Caco-2 (cell line): ENCODE data around the gene SIM1. TPM values are rescaled to one million over a fixed set of nuclear protein-coding genes. Genes with fewer than 3 reads are reported as not detected.

Source experiments
- BruUV-seq: library from RNA; stranded (reverse); fragments of 400-500 nt; replicated peaks from 2 replicates; lab custom pipeline; 2021; lab: Mats Ljungman, UMichigan
- CTCF ChIA-PET: fragments of 300-600 bp; sonication (Branson Sonifier 250); formaldehyde crosslinking; loops from one replicate; lab custom pipeline; 2022; ENCODE audit warnings: antibody characterized with exemption; lab: Charles Lee
- POLR2A ChIA-PET: fragments of 300-600 bp; sonication (Branson Sonifier 250); formaldehyde crosslinking; loops from one replicate; lab custom pipeline; 2022; ENCODE audit warnings: antibody characterized with exemption; lab: Charles Lee
- DNase-seq, 2 experiments: peaks; one replicate each; pipeline versions ENCODE4 v3.0.0 to v3.0.0-alpha.2; 2020 to 2022
- H3K27me3 ChIP-seq: replicated peaks from 2 replicates; pipeline ENCODE4 v1.6.0; 2011; ENCODE audit warnings: low read length; ENCODE audit not compliant: control insufficient read depth, insufficient read depth
- H3K36me3 ChIP-seq: 2 replicates; pipeline ENCODE4 v1.5.1; 2011; ENCODE audit warnings: low read length; ENCODE audit not compliant: control insufficient read depth, insufficient read depth
- H3K4me1 ChIP-seq: fragments of 250-450 bp; sonication (Bioruptor Pico); 2 replicates; pipeline ENCODE4 v1.5.1; 2020; ENCODE audit warnings: mild to moderate bottlenecking
- H3K4me3 ChIP-seq: 2 replicates; pipeline ENCODE4 v1.5.1; 2011; ENCODE audit warnings: low read depth, mild to moderate bottlenecking, control low read depth, low read length
- H3K9me3 ChIP-seq: fragments of 250-450 bp; sonication (Bioruptor Pico); 2 replicates; pipeline ENCODE4 v1.5.1; 2020; ENCODE audit warnings: mild to moderate bottlenecking, moderate library complexity
- H3K27ac Mint-ChIP-seq: one replicate; pipeline ENCODE4 v1.8.0; 2022; ENCODE audit warnings: mixed read lengths; ENCODE audit not compliant: unreplicated experiment
- H3K27me3 Mint-ChIP-seq: one replicate; pipeline ENCODE4 v1.8.0; 2022; ENCODE audit warnings: mixed read lengths; ENCODE audit not compliant: insufficient read depth, unreplicated experiment
- H3K36me3 Mint-ChIP-seq: one replicate; pipeline ENCODE4 v1.8.0; 2022; ENCODE audit warnings: mild to moderate bottlenecking, mixed read lengths; ENCODE audit not compliant: insufficient read depth, unreplicated experiment
- H3K4me1 Mint-ChIP-seq: one replicate; pipeline ENCODE4 v1.8.0; 2022; ENCODE audit warnings: low read depth, mixed read lengths; ENCODE audit not compliant: unreplicated experiment
- H3K4me3 Mint-ChIP-seq: one replicate; pipeline ENCODE4 v1.8.0; 2022; ENCODE audit warnings: mild to moderate bottlenecking, moderate library complexity, mixed read lengths; ENCODE audit not compliant: unreplicated experiment
- H3K9me3 Mint-ChIP-seq: one replicate; pipeline ENCODE4 v1.8.0; 2022; ENCODE audit warnings: mixed read lengths; ENCODE audit not compliant: unreplicated experiment
- intact Hi-C: fragments of 100-400 bp; cut with micrococcal nuclease; formaldehyde crosslinking; loops from one replicate; pipeline ENCODE4 v1.10.0; 2022; ENCODE audit not compliant: unreplicated experiment
- total RNA-seq: library from RNA; stranded (reverse); gene quantifications from 2 replicates; pipeline ENCODE4 v1.2.3, GENCODE V29; 2022
- TF ChIP-seq, protein P1 (sequence below), 2 experiments: fragments of 200-600 bp in 1 of 2; IDR thresholded peaks; 1 replicate in 1 of 2; 2 replicates in 1 of 2; pipeline versions ENCODE4 v1.5.1 to v1.8.0; 2011 to 2022; ENCODE audit warnings: antibody characterized with exemption in 1 of 2, control low read depth in 1 of 2, inconsistent platforms in 1 of 2, low read depth in 1 of 2, low read length in 1 of 2, mild to moderate bottlenecking in 1 of 2, moderate library complexity in 1 of 2; ENCODE audit not compliant: insufficient read depth in 1 of 2, severe bottlenecking in 1 of 2, unreplicated experiment in 1 of 2

SIM1 gene
- total RNA-seq, 1 experiment from 2014 or later: not detected

DNA sequence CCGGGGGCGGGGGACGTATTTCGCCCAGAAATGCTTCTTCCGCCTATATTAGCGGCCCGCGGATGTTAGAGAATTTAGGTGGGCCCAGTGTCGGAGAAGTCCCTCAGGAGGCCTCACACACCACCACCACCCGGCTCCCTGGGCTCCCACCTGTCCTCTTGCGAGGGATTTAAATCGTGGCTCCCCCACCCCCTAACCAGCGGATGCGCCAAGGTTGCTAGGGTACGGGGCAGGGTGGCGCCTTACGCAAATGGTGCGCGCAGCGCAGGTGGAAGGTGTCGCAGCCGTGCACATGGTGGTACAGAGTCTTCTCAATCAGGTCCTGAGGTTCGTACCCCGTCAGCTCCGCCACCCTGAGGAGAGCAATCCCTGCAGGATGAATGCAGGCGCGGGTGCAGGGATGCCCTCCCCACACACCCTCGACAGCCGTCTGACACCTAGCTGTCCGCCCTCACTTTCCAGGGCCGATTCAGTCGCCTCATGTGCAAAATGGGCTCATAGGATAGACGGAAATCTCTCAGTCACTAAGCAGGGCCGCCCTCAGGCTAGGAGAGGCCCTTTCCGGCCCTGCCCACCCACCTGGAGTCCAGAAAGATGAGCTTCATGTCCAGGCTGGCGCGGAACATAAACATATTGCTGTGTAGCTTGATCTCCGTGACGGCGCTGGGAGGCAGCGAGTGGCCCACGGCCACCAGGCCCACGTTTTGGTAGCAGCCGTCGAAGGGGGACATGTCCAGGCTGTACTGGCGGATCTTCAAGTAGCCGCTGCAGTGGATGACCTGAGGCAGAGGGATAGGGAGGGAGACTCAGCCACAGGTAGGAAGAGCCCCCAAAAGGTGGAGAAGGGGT is 16.6 kb downstream of the SIM1 start:
- no peaks in the 10 kb centered on the region for H3K27me3 ChIP-seq
- no peak overlapping the region for H3K4me3 ChIP-seq
- BruUV-seq: no TSS peak
- CTCF ChIA-PET: no interaction called here
- TF ChIP-seq, protein P1, sequence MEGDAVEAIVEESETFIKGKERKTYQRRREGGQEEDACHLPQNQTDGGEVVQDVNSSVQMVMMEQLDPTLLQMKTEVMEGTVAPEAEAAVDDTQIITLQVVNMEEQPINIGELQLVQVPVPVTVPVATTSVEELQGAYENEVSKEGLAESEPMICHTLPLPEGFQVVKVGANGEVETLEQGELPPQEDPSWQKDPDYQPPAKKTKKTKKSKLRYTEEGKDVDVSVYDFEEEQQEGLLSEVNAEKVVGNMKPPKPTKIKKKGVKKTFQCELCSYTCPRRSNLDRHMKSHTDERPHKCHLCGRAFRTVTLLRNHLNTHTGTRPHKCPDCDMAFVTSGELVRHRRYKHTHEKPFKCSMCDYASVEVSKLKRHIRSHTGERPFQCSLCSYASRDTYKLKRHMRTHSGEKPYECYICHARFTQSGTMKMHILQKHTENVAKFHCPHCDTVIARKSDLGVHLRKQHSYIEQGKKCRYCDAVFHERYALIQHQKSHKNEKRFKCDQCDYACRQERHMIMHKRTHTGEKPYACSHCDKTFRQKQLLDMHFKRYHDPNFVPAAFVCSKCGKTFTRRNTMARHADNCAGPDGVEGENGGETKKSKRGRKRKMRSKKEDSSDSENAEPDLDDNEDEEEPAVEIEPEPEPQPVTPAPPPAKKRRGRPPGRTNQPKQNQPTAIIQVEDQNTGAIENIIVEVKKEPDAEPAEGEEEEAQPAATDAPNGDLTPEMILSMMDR (IDR thresholded peaks at IDR 0.05; ENCODE audit: insufficient read depth in 1 of 2, low read depth in 1 of 2, low read length in 1 of 2, severe bottlenecking in 1 of 2, unreplicated experiment in 1 of 2): no peak
- intact Hi-C loops: no loop called here
- POLR2A ChIA-PET: no interaction called here
- no peak for DNase-seq
- Mint-ChIP-seq H3K27me3 (no peaks in the 10 kb centered on the region), H3K9me3 (no peaks in the 10 kb centered on the region), H3K4me3 (no peak overlapping the region), H3K4me1 (no peaks in the 10 kb centered on the region), H3K27ac (no peak overlapping the region), H3K36me3 (no peaks in the 10 kb centered on the region)
- no peaks in the 10 kb centered on the region for H3K36me3 ChIP-seq
- no peaks in the 10 kb centered on the region for H3K9me3 ChIP-seq
- H3K4me1 ChIP-seq: no peaks in the 10 kb centered on the region

DNA sequence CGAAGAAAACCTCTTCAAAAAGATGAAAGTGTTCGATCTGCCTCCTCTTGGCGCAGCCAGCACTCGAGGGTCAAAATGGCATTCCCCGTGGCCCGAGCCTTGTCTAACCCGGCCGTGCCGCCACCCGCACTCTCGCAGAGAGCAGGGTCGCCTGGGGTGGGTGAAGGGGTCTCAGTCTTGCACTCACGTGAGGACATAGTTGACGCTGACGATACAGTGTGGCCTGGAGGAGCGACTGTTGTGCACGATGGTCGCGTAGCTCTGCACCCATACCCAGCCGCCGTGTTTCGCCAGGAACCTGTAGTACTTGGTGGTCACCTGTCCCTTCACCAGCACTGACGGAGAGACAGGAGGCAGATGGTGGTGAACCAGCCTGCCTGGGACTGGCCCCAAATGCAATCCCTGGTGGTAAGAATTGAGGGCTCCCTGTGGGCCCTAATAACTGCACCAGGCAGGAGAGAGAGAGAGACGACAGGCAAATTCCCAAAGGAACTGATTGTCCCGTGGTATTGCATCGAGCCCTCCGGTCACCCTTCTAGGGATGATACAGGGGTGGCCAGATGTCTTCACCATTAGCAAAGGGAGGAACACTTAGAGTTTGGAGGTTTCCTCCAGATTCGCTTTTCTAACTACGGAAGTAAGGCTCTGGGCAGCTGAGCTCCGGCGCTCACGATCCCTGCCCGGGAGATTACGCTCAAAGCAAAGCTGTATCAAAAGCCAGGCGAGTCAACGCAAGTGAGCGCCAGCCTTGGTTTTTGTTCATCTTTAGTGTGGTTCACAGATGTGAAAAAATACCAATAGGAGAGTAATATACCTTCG is 17.4 kb downstream of the SIM1 start:
- H3K4me1 Mint-ChIP-seq: no peaks in the 10 kb centered on the region
- Histone ChIP-seq H3K36me3 (no peaks in the 10 kb centered on the region), H3K9me3 (no peaks in the 10 kb centered on the region), H3K4me3 (no peak overlapping the region), H3K27me3 (no peaks in the 10 kb centered on the region), H3K4me1 (no peaks in the 10 kb centered on the region)
- intact Hi-C loops: no loop called here
- no peak for DNase-seq
- no peaks in the 10 kb centered on the region for H3K9me3 Mint-ChIP-seq
- no peaks in the 10 kb centered on the region for H3K36me3 Mint-ChIP-seq
- no peaks in the 10 kb centered on the region for H3K27me3 Mint-ChIP-seq
- no peak overlapping the region for H3K4me3 Mint-ChIP-seq
- ChIA-PET POLR2A (no interaction called here), CTCF (no interaction called here)
- no TSS peak for BruUV-seq
- no peak overlapping the region for H3K27ac Mint-ChIP-seq
- TF ChIP-seq, protein P1 (IDR thresholded peaks at IDR 0.05; ENCODE audit: insufficient read depth in 1 of 2, low read depth in 1 of 2, low read length in 1 of 2, severe bottlenecking in 1 of 2, unreplicated experiment in 1 of 2): no peak
